GM18505 (cell line): Measurements from ENCODE around the gene OR4F16.
"Not testable (repeated sequence)": the region's sequence is repeated elsewhere in the genome, so short reads cannot be mapped to it uniquely, and the experiment has no call there.

ENCODE experiments used
- ATAC-seq: cut with Tn5 transposase; IDR thresholded peaks from one replicate; pipeline ENCODE4 v1.9.1; 2021; ENCODE audit not compliant: unreplicated experiment

Gene OR4F16

GRCh38 chr1:686554-686953 is at the start of gene OR4F16:
Gene OR4F16 (minus strand): TSS chr1:686654. CDS start chr1:686654, 0 bp downstream.
- not testable (repeated sequence) for ATAC-seq

- ATAC-seq, result not testable (repeated sequence)
Observed at GRCh38 chr1:733649-734048, 47.2 kb upstream of the OR4F16 start.

- not testable (repeated sequence) for ATAC-seq
Observed at GRCh38 chr1:727040-727439, 40.6 kb upstream of the OR4F16 start.
